GM19468 (cell line): ENCODE measurements around the gene ZNF44.

Experiments
- ATAC-seq: cut with Tn5 transposase; IDR thresholded peaks from one replicate; pipeline ENCODE4 v1.9.1; 2021; ENCODE audit warnings: mild to moderate bottlenecking, moderate library complexity, moderate number of reproducible peaks; ENCODE audit not compliant: unreplicated experiment; ENCODE audit errors: extremely low read depth

Gene ZNF44

GRCh38 chr19:12265921-12266704, 28.6 kb downstream of the ZNF44 start:
- ATAC-seq: no peak

- no peak for ATAC-seq
Measured at GRCh38 chr19:12261554-12261953, 33.1 kb downstream of the ZNF44 start.

GRCh38 chr19:12260861-12261260, 33.8 kb downstream of the ZNF44 start:
- ATAC-seq: no peak

- no peak for ATAC-seq
Measured at GRCh38 chr19:12260236-12260635, 34.4 kb downstream of the ZNF44 start.

GRCh38 chr19:12255372-12255771, 39.3 kb downstream of the ZNF44 start:
- ATAC-seq: no peak

GRCh38 chr19:12247644-12248222, 47.0 kb downstream of the ZNF44 start:
- ATAC-seq: no peak

GRCh38 chr19:12244370-12244769, 50.3 kb downstream of the ZNF44 start:
- ATAC-seq: no peak

GRCh38 chr19:12237143-12237839, 57.4 kb downstream of the ZNF44 start:
- no peak for ATAC-seq

- ATAC-seq: no peak
Measured at GRCh38 chr19:12232961-12233360, 61.7 kb downstream of the ZNF44 start.

GRCh38 chr19:12230751-12231733, 63.6 kb downstream of the ZNF44 start:
- no peak for ATAC-seq

- ATAC-seq: no peak
Measured at GRCh38 chr19:12229990-12230389, 64.7 kb downstream of the ZNF44 start.

GRCh38 chr19:12224676-12225075, 70.0 kb downstream of the ZNF44 start:
- ATAC-seq: no peak

GRCh38 chr19:12222980-12223630, 71.6 kb downstream of the ZNF44 start:
- no peak for ATAC-seq
